SKM-1 (cell line): ENCODE data around the gene PLXNA2.

ENCODE experiments used
- DNase-seq: peaks from one replicate; lab custom pipeline; 2025; ENCODE audit not compliant: unreplicated experiment; lab: John Stamatoyannopoulos, UW

Gene PLXNA2

DNA sequence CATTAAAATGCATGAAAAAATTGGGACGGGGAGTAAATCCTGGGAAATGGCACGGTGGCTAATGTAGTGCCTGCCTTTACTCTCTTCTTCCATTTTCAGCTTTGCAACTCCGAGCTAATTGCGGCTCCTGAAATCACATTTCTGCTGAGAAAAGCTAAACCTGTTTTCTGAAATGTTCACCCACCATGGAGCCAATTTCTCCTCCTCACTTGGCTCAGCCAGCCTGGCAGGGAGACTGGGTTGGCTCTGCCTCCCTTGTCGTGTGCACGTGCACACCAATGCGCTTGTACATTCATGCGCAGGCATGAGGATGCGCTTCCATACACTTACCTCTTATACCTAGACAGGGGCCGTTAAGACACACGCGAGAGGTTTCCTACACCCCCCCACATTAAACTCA is 165.4 kb downstream of the PLXNA2 start:
- no peak for DNase-seq

DNA sequence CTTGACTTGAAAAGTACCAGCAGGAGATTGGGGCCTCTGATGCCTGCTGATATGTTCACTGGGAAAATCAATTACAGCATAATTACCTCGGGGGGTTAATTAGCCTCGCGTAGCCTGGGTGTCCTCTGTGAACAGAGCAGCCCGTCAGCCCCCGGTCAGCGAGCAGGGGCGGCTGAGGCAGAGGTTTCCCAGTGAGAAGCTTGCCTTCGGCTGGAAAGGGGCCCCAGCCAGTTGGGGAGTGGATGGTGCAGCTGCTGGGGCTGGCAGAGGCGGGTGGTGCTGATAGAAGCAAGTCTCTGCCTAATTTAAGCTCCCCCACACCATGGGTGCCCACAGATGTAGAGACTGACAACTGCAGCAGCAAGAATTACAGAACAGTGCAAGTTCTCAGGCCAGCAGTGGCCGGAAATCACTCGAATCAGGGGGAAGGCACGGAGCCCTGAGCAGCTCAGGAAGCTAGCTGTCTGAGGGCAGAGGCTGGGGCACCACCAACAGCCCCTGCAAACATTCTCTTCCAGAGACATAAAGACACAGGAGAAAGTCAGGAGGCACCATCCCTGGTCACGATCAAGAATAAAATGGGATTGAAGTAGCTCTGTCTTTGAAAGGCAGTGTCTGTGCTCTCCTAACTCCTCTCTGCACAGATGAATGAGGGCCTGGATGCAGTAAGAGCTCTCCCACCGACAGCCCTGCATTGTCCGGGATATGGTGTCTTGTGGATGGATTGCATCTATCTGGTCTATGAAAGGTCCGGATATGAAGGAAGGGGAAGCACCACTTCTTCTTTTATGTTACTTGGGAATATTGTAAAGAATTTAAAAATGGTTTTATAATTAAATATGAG is 166.7 kb downstream of the PLXNA2 start:
- no peak for DNase-seq

DNA sequence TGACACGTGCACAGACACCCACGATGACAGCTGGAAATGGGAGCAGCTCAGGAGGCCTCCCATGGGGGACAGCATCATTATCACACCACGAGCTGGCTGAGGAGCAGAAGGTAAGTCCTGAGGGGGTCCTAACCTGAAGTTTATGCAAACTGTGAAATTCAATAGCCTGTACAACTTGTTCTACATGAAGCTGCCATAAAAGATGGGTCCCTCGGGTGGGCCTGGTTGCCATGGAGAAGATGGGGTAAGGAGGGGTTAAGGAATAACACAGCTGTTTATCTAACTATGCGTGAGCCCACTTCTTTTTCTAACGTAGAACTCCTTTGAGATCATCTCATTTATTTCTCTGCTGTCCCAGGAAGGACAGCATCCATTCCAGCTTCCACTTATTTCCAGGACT is 169.8 kb downstream of the PLXNA2 start:
- no peak for DNase-seq

DNA sequence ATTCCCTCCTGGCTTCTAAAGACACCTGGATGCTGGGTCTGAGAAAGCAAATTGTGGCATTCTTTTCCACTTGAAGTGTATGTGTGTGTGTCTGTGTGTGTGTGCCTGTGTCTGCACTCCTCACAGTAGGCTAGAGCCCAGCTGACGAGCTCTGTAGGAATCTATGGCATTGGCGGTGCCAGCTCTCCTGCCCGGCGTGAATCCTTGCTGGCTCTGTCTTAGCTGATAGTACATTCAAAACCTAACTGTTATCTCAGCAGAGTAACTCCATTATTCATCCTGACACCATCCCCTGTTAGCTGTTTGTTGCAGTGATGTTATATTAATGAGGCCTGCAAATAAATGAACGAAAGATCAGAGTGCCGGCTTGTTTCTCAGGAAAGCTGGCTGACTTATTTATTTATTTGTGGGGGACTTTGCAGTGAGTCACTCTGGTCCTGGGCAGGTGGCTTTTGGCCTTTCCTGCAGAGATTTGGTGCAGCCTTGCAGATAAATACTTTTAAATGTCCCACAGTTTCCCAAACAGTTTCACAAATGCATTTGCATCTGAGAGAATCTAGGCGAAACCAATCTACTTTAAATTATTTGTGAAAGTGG is 172.7 kb downstream of the PLXNA2 start:
- no peak for DNase-seq

DNA sequence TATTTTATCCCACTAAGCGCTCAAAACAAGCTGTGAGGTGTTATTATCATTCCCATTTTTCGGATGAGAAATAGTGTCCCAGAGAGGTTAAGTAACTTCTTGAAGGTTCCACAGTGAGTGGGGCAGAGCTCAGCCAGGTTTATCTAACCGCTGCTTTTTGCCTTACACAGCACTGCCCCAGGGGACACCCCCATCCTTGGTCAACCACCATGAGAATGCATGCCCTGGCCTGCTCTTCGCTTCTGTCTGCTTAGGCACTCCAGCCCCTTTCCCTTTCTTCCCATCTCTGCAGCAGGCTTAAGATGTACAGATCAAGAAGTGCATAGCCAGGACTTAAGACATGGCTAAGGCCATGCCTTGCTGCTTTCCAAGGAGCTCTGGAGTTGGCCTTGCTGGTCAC is 174.3 kb downstream of the PLXNA2 start:
- no peak for DNase-seq

DNA sequence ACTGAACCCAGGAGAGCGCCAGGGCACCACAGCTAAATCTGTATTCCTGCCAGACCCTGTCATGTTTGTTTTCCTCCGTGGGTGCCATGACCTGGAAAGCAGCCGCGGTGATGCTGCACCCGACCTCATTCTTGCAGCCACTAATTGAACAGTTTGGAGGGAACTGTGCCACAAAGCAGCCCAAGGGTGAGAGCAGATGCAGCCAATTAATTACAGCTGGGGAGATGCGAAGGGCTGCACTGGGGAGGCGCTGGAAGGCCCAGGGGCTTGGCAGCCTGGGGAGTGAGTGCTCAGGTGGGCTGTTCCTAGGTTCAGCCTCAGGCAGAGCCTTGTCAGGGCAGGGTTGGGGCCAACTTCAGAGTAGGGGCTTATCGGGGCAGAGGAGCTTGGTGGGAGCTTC is 174.9 kb downstream of the PLXNA2 start:
- DNase-seq, result no peak

DNA sequence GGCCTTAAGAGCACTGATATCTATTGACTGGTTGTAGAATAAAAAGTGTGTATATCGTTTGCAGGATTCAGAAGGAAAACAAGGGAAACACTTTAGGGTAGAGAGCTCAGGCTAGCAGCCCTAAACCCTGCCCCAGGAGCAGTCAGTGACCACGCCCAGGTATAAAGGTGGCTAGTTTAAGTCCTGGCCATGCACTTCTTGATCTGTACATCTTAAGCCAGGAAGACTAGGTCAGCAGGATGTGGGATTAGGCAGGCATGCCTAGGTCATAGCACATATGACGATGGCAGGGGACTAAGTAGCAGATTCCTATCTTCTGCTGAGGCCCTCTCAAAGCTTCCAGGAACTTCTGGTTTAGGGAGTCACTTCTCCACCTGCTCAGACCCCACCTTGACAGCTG is 175.3 kb downstream of the PLXNA2 start:
- DNase-seq, result no peak

DNA sequence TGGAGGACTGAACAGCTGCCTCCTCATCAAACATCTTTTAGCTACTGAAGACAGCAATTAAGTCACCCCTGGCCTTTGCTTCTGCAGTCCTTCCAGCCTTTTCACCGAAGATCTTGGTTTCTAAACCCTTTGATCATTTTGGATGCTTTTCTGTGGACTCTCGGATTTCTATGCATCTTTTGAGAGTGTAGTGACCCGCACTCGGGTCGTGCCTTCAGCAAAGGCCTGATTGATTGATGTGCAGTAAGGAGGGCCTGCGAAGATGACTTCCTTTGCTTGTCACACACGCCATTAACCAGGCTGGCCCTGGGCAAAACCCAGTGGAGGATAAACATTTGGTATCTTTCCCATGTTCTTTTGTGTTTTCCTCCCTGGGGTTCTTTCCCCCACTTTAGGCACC is 175.8 kb downstream of the PLXNA2 start:
- no peak for DNase-seq

DNA sequence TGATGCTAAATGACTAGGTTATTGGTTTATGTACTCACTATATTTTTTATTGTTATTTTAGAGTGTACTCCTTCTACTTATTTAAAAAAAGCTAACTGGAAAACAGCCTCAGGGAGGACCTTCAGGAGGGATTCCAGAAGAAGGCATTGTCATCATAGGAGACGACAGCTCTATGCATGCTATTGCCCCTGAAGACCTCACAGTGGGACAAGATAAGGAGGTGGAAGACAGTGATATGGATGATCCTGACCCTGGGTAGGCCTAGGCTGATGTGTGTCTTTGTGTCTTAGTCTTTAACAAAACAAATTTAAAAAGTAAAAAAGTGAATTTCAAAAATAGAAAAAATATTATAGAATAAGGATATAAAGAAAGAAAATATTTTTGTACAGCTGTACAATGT is 177.6 kb downstream of the PLXNA2 start:
- no peak for DNase-seq

DNA sequence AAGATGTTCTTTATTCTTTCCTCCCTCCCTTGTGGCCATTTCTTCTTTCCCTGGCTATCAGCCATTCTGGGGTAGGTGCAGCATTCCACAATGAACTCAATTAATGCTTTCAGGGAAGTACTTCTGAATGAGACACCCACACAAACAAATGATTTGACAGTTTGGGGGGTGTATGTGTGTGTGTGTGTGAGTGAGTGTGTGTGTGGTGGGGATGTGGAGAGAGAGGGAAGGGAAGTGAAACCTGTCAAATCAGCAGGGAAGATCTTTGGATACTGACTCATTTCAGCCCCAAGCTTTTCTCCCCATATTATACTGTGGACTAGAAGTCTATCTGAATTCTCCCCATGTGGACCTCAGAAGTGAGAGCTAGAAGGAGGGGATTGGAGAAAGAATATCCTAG is 178.3 kb downstream of the PLXNA2 start:
- no peak for DNase-seq

DNA sequence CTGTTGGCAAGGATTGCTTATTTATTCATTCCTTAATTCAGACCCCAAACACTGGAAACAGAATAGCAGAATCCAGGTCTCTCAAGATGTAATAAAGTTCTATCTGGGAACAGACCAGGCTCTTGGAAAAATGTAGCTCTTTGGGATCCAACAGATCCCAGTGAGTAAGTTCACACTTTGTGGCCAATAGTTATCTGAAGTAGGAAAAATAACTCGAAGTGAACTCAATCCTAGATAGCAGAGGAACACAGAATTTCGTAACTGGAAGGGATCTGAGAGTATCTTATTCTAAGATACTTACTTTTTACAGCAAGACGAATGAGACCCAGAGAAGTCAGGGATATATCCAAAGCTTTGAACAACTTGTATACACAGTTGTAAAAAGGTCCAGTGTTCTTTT is 182.6 kb downstream of the PLXNA2 start:
- no peak for DNase-seq

DNA sequence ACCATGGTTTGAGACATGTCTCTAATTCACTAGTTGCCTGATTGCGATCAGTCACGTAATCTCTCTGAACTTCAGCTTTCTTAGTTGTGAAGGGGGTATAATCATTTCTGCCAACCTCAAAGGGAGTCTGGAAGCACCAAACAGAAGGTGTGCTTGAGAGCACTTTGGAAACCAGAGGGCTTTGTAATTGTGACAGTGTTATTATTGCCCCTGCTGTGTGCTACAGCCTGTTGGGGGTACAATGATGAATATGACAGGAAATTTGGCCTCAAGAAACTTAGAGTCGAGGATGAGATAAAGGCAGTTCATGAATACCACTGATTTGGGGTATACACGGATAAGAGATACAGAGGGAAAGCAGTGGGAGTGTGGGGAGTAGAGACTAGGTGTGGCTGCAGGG is 183.1 kb downstream of the PLXNA2 start:
- DNase-seq, result no peak

DNA sequence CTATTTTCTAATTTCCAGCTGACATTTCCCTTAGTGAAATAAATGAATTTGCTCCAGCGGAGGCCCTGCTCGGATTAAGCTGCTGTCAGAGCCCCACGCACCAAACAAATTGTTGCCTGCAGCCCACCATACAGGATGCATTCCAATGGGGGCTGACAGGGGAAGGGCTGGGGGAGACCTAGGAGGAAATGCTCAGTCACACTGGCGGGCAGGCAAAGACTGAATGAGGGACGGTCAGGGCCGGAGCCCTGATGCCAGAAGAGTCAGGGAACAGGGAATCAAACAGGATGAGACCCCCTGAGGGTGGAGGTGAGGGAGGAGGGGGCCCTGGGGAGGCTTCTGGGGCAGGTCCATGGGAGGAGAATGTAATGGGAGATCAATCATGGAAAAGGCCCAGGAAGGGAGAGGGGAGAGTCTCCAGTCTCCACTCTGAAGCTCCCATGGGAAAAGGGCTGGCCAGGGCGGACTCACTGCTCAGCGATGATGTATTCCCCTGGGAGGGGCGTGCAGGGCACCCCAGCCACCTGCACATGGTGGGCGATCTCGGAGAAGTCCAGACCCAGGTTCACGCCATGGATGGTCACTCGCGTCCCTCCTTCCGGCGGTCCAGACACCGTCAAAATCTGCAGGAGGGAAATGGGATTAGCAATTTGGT is 183.8 kb downstream of the PLXNA2 start:
- no peak for DNase-seq

DNA sequence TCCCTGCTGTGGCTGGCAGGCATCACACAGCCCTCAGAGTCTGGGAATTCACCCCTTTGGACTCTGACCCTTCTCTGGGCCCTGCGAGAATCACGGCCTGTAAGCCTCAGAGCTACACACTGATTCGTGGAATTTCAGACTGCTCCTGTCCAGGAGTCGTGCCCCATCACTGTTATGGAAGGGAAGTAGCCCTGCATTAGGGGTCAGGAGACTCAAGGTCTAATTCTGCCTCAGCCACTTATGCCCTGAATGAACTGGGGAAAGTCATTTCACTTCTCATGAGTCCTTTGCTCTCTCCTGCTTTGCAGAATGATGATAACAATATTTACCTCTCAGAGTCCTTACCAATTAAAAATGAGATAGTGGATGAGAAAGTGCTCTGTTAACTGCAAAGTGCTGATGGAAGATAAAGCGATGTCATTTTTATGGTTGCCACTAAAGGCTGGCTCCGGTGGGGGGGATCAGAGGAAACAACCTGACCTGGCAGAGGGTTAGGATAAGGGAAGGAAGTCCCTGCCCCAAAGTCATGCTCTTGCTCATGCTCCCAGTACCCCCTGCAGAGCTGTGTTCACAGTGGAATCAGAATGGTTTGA is 184.7 kb downstream of the PLXNA2 start:
- DNase-seq, result no peak

DNA sequence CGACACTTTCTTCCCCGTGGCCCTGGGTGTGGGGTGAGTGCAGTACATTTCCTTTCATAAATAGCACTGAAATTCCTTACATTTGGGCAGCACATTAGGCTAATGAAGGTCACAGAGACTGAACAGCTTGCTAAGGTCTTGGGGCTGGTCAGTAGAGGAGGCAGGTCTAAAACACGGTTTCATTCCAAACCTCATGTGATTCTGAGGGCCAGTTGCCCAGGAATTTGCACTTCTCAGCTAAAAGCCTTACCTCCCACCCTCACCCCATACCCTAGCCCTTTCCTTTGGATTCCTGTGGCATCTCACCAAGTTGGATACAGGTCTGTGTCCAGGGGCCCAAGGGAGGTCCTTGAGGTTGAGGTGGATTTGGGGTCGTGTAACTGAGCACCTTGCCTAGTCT is 185.4 kb downstream of the PLXNA2 start:
- no peak for DNase-seq

DNA sequence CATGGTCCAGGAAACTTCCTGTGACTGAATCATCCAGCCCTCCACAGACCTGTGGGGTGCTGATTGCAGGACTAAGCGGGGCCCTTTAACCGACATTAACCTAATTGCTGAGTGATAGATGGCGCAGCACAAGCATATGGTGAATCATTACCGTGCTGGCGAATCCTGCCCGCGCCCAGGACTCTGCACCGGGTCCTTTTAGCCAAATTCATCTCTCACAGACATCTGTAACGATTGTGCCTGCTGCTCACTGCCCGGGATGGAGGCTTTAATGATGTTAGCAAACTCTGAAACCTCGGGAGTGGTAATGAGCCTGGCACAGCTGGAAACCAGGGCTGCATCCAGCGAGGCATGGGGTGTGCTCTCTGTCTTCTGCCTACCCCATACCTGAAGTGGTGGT is 185.9 kb downstream of the PLXNA2 start:
- DNase-seq, result no peak

DNA sequence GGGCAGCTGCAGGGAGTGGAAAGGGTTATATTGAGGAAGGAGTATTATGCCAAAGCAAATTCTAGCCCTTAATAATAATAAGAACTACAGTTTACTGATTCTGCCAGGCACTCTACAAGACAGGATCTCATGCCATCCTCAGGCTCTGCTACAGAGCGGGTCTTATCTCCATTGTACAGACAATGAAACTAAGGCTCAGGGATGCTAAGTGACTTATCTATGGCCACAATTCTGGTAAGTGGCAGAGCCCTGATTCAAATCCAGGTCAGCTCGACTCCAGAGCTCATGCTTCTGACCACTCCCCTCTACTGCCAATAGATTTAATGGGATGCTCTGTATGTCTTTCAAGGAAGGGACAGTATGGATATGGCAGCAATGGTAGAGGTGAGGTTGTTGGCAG is 187.1 kb downstream of the PLXNA2 start:
- DNase-seq, result no peak

DNA sequence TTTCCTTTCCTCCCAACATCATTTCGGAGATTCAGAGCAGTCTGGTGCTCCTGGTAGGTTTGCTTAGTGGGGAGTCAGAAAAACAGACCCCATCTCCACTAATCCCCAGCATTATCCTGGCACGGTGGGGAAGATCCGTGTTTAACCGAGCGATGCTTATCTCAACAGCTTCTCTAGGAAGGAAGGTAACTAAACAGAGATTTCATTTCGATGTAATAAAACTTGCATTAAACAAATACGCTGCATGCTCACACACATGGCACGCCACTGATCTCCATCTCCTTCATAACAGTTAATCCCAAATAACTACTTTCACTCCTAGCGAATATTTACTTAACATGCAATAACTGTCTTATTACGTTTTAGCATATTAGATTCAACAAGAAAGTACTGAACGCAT is 188.6 kb downstream of the PLXNA2 start:
- DNase-seq, result no peak

DNA sequence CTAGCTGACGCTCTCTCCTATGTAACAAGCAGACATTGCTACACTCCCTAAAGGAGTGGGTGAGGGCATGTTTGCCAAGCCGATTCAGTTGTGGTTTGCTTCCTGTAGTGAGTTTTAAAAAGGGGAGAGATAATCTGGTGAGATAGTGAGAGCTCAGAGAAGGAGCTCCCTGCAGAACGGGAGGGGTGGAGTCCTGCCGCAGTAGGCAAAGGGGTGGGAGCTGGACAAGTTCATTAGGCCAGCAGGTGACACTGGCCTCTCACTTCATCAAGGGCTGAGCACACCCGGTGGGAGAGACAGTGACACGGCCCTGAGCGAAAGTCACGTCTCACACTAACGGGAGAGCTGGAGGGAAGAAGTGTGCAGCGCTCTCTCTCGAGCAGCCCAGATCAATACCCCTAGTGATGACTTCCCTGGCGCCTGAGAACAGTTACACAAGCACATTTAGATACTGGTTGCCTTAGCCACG is 189.2 kb downstream of the PLXNA2 start:
- no peak for DNase-seq

DNA sequence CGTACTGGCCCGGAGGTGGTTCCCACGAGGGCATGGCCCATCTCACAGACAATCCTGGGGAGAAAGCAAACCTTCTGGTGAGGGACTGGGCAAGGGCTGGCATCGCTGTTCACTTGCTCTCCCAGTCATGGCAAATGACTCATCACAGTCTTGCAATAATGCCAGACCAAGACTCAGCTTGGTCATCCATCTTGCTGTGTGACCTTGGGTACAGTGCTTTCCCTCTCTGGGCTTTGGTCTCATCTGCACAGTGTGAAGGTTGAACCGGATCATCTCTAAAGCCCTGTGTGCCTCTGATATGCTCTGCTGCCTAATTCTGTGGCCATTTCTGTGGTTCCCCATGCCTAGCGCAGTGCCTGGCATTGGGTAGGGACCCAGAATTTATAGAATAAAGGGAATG is 189.7 kb downstream of the PLXNA2 start:
- DNase-seq, result no peak

DNA sequence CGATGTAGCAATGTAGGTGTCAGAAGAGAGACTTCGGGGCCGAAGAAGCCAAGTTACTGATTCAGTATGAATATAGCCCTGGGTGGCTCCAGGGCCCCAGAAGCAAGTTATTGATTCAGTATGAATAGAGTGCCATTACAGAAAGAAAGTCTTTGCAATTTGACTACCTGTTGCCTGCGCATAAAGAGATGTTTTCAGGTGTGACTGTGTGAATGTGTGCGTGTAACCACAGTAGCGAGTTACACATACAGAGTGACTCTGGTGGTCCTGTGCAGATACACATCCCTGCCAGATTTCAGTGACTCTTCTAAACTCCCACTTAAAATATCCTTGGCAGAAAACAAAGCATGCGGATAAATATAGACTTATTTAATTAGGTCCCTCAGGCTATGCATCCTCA is 190.5 kb downstream of the PLXNA2 start:
- no peak for DNase-seq

DNA sequence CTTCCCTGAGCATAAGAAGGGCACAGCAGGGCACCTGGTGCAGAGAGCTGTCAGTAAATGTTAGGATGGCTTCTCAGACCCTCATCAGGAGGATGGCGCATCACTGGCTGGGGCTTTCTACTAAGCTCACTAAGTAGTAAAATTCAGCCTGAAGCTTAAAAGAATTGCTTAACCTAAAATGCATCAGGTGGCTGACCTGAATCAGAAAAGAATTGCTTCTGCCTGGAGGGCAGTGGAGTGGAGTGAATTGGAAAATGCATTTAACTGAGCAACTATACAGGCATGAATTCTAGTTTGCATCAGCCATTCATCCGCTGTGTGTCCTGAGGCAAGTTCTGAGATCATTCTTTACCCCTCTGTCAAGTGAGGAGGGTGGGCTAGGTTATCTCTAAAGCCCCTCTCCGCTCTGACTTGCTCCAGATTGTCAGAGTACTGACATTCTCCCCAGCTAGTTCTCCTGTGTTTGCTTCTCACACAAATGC is 191.2 kb downstream of the PLXNA2 start:
- DNase-seq, result no peak
